ENCODE measurements around the gene AK8.

DNA sequence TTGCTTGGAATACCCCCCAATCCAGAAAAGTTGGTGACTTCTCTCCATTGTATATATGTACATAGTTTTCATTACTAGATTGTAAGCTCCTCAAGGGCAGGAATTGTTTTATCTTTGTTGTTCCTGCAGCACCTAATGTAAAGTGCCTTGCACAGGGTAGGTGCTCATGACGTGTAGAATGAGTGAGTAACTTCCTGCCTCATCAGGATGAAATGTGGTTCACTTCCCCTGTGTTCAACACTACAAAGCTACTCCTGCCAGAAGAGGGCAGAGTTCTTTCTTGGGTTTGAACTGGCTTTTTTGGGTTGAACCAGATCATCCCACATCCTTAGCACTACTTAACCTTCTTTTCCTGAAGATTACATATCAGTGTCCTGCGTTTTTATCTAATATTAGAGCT, 183.9 kb downstream of the AK8 start:
- TF ChIP-seq CTCF (IDR thresholded peaks at IDR 0.05) (peak in 3 of 5 experiments; percentile 15 to 26 (median 17)), POLR2AphosphoS5 (IDR thresholded peaks at IDR 0.05) (no peak)

Measured in transverse colon (tissue), 4 donors.